GM23338 (cell line): Measurements from ENCODE around the gene ILF2. TPM values are rescaled to one million over a fixed set of nuclear protein-coding genes. Genes with fewer than 3 reads are reported as not detected.

Experiments
- ATAC-seq: fragments of 200-7000 bp; cut with Tn5 transposase; 3 replicates; pipeline ENCODE4 v1.9.1; 2020
- DNase-seq: peaks from one replicate; pipeline ENCODE4 v3.0.0-alpha.2; 2015; ENCODE audit warnings: low spot score
- H2AFZ ChIP-seq: fragments of 200-600 bp; sonication (generic); 2 replicates; pipeline ENCODE4 v1.8.0; 2016; ENCODE audit warnings: antibody characterized with exemption, mild to moderate bottlenecking, moderate library complexity
- H3F3A ChIP-seq: fragments of 200-600 bp; sonication (generic); replicated peaks from 2 replicates; pipeline ENCODE4 v1.8.0; 2017; ENCODE audit warnings: antibody characterized with exemption, mixed run types, low read depth
- H3K27ac ChIP-seq: fragments of 200-600 bp; sonication (generic); 2 replicates; pipeline ENCODE4 v1.6.1; 2016; ENCODE audit warnings: low read depth
- H3K27me3 ChIP-seq: fragments of 200-600 bp; sonication (generic); 2 replicates; pipeline ENCODE4 v1.8.0; 2016; ENCODE audit warnings: mild to moderate bottlenecking, mixed run types, moderate library complexity; ENCODE audit not compliant: insufficient read depth
- H3K36me3 ChIP-seq: fragments of 200-600 bp; sonication (generic); 2 replicates; pipeline ENCODE4 v1.8.0; 2016; ENCODE audit warnings: mild to moderate bottlenecking; ENCODE audit not compliant: insufficient read depth
- H3K4me1 ChIP-seq: fragments of 200-600 bp; sonication (generic); 2 replicates; pipeline ENCODE4 v1.8.0; 2016; ENCODE audit warnings: mild to moderate bottlenecking, moderate library complexity; ENCODE audit not compliant: insufficient read depth
- H3K4me2 ChIP-seq: fragments of 200-600 bp; sonication (generic); 2 replicates; pipeline ENCODE4 v1.7.1; 2017; ENCODE audit warnings: mixed run types
- H3K4me3 ChIP-seq: fragments of 200-600 bp; sonication (generic); 2 replicates; pipeline ENCODE4 v1.6.1; 2016; ENCODE audit warnings: mixed run types
- H3K79me2 ChIP-seq: fragments of 200-600 bp; sonication (generic); replicated peaks from 2 replicates; pipeline ENCODE4 v1.8.0; 2017; ENCODE audit warnings: mild to moderate bottlenecking; ENCODE audit not compliant: insufficient read depth
- H3K9me2 ChIP-seq: fragments of 200-600 bp; sonication (generic); 2 replicates; pipeline ENCODE4 v1.8.0; 2017; ENCODE audit not compliant: insufficient read depth
- H4K20me1 ChIP-seq: fragments of 200-600 bp; sonication (generic); replicated peaks from 2 replicates; pipeline ENCODE4 v1.8.0; 2017; ENCODE audit warnings: mild to moderate bottlenecking; ENCODE audit not compliant: insufficient read depth
- H3K27ac Mint-ChIP-seq: 2 replicates; pipeline ENCODE4 v1.8.0; 2020; ENCODE audit warnings: inconsistent platforms, mild to moderate bottlenecking, moderate library complexity, mixed read lengths
- H3K27me3 Mint-ChIP-seq: 3 replicates; pipeline ENCODE4 v1.8.0; 2022; ENCODE audit warnings: low read depth, mild to moderate bottlenecking, moderate library complexity, mixed read lengths, inconsistent platforms; ENCODE audit not compliant: insufficient read depth, poor library complexity
- H3K36me3 Mint-ChIP-seq: 3 replicates; pipeline ENCODE4 v1.8.0; 2021; ENCODE audit warnings: low read depth, mild to moderate bottlenecking, inconsistent platforms, moderate library complexity, mixed read lengths
- H3K4me1 Mint-ChIP-seq: 3 replicates; pipeline ENCODE4 v1.8.0; 2020; ENCODE audit warnings: mild to moderate bottlenecking, inconsistent platforms, mixed read lengths
- H3K4me3 Mint-ChIP-seq: 3 replicates; pipeline ENCODE4 v1.8.0; 2021; ENCODE audit warnings: moderate library complexity, mild to moderate bottlenecking, inconsistent platforms, mixed read lengths
- H3K9me3 Mint-ChIP-seq: 3 replicates; pipeline ENCODE4 v1.8.0; 2020; ENCODE audit warnings: moderate library complexity, mild to moderate bottlenecking, inconsistent platforms, mixed read lengths
- EZH2 ChIP-seq: fragments of 200-600 bp; sonication (generic); IDR thresholded peaks from one replicate; pipeline ENCODE4 v1.8.0; 2017; ENCODE audit warnings: antibody characterized with exemption, mild to moderate bottlenecking, low read depth; ENCODE audit not compliant: unreplicated experiment
- EZH2phosphoT487 ChIP-seq: fragments of 200-600 bp; sonication (generic); IDR thresholded peaks from one replicate; pipeline ENCODE4 v1.8.1; 2018; ENCODE audit warnings: antibody characterized with exemption; ENCODE audit not compliant: unreplicated experiment
- JUNB ChIP-seq: IDR thresholded peaks from one replicate; pipeline ENCODE4 v1.6.1; 2016; ENCODE audit warnings: antibody characterized with exemption; ENCODE audit not compliant: unreplicated experiment
- NANOG ChIP-seq: IDR thresholded peaks from 2 replicates; pipeline ENCODE4 v1.6.1; 2016; ENCODE audit warnings: antibody characterized with exemption, borderline replicate concordance
- POLR2AphosphoS5 ChIP-seq: IDR thresholded peaks from 2 replicates; pipeline ENCODE4 v1.6.1; 2016; ENCODE audit warnings: antibody characterized with exemption, low read depth
- REST ChIP-seq: IDR thresholded peaks from one replicate; pipeline ENCODE4 v1.6.1; 2018; ENCODE audit warnings: antibody characterized with exemption; ENCODE audit not compliant: unreplicated experiment
- STAT1 ChIP-seq: IDR thresholded peaks from one replicate; pipeline ENCODE4 v1.6.1; 2016; ENCODE audit warnings: antibody characterized with exemption; ENCODE audit not compliant: unreplicated experiment
- polyA plus RNA-seq: library from polyadenylated mRNA; unstranded; fragments of >200 nt; fragmentation: Nextera tagmentation; extraction: Ambion mirVana; gene quantifications from 2 replicates; pipeline ENCODE4 v1.2.1, GENCODE V29; 2016
- total RNA-seq: library from RNA; depleted of rRNA; stranded (reverse); fragments of >200 nt; shearing (Covaris generic); gene quantifications from 2 replicates; pipeline ENCODE4 v1.2.3, GENCODE V29; 2014
- TF ChIP-seq, protein P1 (sequence below): fragments of 250-450 bp; sonication (Bioruptor Pico); IDR thresholded peaks from 2 replicates; pipeline ENCODE4 v1.5.0; 2020; ENCODE audit warnings: mild to moderate bottlenecking, moderate library complexity
- TF ChIP-seq, protein P2 (sequence below): IDR thresholded peaks from 2 replicates; pipeline ENCODE4 v1.6.1; 2016; ENCODE audit warnings: antibody characterized with exemption

ILF2 gene
- total and polyA plus RNA-seq, 2 experiments from 2014 or later, result 214 to 337 TPM

DNA sequence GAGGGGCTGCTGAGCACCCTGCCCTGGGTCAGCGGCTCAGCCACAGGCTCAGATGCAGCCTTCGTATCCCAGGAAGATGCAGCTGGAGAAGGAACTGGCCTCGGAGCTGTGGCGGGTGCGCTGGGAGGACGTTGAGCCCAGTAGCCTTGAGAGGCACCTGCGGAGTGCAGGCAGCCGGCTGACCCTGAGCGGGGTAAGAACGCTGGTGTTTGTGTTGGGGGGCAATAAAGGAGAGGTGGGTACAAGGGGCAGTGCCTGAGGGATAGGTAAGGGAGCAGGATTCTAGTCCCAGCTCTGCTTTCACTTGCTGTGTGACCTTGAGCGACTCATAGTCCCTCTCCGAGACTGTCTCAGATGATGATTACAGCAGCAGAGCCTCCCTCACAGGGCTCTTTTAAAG, 14.1 kb upstream of the ILF2 start (continued):
- TF ChIP-seq, protein P1, sequence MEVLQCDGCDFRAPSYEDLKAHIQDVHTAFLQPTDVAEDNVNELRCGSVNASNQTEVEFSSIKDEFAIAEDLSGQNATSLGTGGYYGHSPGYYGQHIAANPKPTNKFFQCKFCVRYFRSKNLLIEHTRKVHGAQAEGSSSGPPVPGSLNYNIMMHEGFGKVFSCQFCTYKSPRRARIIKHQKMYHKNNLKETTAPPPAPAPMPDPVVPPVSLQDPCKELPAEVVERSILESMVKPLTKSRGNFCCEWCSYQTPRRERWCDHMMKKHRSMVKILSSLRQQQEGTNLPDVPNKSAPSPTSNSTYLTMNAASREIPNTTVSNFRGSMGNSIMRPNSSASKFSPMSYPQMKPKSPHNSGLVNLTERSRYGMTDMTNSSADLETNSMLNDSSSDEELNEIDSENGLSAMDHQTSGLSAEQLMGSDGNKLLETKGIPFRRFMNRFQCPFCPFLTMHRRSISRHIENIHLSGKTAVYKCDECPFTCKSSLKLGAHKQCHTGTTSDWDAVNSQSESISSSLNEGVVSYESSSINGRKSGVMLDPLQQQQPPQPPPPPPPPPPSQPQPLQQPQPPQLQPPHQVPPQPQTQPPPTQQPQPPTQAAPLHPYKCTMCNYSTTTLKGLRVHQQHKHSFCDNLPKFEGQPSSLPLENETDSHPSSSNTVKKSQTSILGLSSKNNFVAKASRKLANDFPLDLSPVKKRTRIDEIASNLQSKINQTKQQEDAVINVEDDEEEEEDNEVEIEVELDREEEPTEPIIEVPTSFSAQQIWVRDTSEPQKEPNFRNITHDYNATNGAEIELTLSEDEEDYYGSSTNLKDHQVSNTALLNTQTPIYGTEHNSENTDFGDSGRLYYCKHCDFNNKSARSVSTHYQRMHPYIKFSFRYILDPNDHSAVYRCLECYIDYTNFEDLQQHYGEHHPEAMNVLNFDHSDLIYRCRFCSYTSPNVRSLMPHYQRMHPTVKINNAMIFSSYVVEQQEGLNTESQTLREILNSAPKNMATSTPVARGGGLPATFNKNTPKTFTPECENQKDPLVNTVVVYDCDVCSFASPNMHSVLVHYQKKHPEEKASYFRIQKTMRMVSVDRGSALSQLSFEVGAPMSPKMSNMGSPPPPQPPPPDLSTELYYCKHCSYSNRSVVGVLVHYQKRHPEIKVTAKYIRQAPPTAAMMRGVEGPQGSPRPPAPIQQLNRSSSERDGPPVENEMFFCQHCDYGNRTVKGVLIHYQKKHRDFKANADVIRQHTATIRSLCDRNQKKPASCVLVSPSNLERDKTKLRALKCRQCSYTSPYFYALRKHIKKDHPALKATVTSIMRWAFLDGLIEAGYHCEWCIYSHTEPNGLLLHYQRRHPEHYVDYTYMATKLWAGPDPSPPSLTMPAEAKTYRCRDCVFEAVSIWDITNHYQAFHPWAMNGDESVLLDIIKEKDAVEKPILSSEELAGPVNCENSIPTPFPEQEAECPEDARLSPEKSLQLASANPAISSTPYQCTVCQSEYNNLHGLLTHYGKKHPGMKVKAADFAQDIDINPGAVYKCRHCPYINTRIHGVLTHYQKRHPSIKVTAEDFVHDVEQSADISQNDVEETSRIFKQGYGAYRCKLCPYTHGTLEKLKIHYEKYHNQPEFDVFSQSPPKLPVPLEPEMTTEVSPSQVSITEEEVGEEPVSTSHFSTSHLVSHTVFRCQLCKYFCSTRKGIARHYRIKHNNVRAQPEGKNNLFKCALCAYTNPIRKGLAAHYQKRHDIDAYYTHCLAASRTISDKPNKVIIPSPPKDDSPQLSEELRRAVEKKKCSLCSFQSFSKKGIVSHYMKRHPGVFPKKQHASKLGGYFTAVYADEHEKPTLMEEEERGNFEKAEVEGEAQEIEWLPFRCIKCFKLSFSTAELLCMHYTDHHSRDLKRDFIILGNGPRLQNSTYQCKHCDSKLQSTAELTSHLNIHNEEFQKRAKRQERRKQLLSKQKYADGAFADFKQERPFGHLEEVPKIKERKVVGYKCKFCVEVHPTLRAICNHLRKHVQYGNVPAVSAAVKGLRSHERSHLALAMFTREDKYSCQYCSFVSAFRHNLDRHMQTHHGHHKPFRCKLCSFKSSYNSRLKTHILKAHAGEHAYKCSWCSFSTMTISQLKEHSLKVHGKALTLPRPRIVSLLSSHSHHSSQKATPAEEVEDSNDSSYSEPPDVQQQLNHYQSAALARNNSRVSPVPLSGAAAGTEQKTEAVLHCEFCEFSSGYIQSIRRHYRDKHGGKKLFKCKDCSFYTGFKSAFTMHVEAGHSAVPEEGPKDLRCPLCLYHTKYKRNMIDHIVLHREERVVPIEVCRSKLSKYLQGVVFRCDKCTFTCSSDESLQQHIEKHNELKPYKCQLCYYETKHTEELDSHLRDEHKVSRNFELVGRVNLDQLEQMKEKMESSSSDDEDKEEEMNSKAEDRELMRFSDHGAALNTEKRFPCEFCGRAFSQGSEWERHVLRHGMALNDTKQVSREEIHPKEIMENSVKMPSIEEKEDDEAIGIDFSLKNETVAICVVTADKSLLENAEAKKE, result no peak
- TF ChIP-seq POLR2AphosphoS5 (no peak), REST (no peak)

DNA sequence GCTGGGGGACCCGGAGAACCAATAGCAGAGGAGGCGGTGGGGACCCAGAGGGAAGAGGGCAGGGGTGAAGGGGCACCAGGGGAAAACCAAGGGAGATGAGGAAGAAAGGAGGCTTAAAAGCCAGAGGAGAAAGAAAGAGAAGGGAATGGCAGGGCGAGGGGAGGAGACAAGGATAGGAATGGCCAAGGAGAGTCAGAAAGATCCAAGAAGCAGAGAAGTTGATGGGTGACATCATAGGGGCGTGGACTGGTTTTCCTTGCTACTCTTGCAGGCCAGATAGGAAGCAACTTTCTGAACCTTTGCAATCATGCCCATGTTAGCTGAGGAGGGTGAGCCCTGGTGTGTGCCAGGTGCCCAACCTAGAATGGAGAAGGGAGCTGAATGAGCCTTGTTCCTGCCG, 13.1 kb upstream of the ILF2 start:
- peaks cover 6% of the 10 kb centered on the region for H3K4me1 ChIP-seq
- DNase-seq (no peak), ATAC-seq (no peak)
- H3F3A ChIP-seq, result 0 out of 2 replicates have a peak, but pooled peaks cover 2% of the 10 kb centered on the region
- peaks cover 24% of the 10 kb centered on the region for H3K27me3 ChIP-seq
- H3K4me3 ChIP-seq, result no peak overlapping the region
- Mint-ChIP-seq H3K9me3 (no peaks in the 10 kb centered on the region; the same call in 1 of the 3 replicates), H3K27ac (no peak overlapping the region), H3K4me1 (peaks cover 23% of the 10 kb centered on the region), H3K27me3 (peaks cover 28% of the 10 kb centered on the region), H3K36me3 (peaks cover 58% of the 10 kb centered on the region), H3K4me3 (no peak overlapping the region)
- no peak overlapping the region for H2AFZ ChIP-seq
- no peak overlapping the region for H3K27ac ChIP-seq
- H4K20me1 ChIP-seq, result no peaks in the 10 kb centered on the region
- no peaks in the 10 kb centered on the region for H3K79me2 ChIP-seq
- H3K4me2 ChIP-seq, result no peak overlapping the region
- no peaks in the 10 kb centered on the region for H3K36me3 ChIP-seq
- H3K9me2 ChIP-seq, result no peaks in the 10 kb centered on the region
- TF ChIP-seq, protein P2, sequence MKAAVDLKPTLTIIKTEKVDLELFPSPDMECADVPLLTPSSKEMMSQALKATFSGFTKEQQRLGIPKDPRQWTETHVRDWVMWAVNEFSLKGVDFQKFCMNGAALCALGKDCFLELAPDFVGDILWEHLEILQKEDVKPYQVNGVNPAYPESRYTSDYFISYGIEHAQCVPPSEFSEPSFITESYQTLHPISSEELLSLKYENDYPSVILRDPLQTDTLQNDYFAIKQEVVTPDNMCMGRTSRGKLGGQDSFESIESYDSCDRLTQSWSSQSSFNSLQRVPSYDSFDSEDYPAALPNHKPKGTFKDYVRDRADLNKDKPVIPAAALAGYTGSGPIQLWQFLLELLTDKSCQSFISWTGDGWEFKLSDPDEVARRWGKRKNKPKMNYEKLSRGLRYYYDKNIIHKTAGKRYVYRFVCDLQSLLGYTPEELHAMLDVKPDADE, result no peak
- no peak for TF ChIP-seq EZH2
- no peak for TF ChIP-seq STAT1
- no peak for TF ChIP-seq EZH2phosphoT487
- TF ChIP-seq NANOG, result no peak
- TF ChIP-seq JUNB, result no peak
- TF ChIP-seq REST, result no peak
